Heart right ventricle (tissue), 16 donors: ENCODE measurements around the gene GPR52. TPM values are rescaled to one million over a fixed set of nuclear protein-coding genes. Genes with fewer than 3 reads are reported as not detected.

Experiments used
- ATAC-seq, 8 donors: fragments of 200-7000 bp; cut with Tn5 transposase; one replicate each; pipeline ENCODE4 v1.9.1; 2020; ENCODE audit warnings: mild to moderate bottlenecking in 8 of 8, moderate library complexity in 8 of 8, moderate number of reproducible peaks in 1 of 8
- DNase-seq, 2 donors: peaks; one replicate each; pipeline ENCODE4 v3.0.0-alpha.2; 2020
- H3K27ac ChIP-seq, 10 donors: fragments of 200-600 bp; sonication (generic) in 2 of 10; one replicate each; pipeline versions ENCODE4 v1.5.0 to v1.8.0; 2020 to 2022; ENCODE audit warnings: mild to moderate bottlenecking in 3 of 10
- H3K27me3 ChIP-seq, 7 donors: fragments of 200-600 bp; one replicate each; pipeline ENCODE4 v1.8.0; 2021 to 2022; ENCODE audit warnings: mild to moderate bottlenecking in 2 of 7
- H3K36me3 ChIP-seq, 9 donors: fragments of 200-600 bp; sonication (generic) in 1 of 9; one replicate each; pipeline versions ENCODE4 v1.5.0 to v1.8.0; 2020 to 2022; ENCODE audit warnings: mild to moderate bottlenecking in 2 of 9
- H3K4me1 ChIP-seq, 9 donors: fragments of 200-600 bp; sonication (generic) in 1 of 9; one replicate each; pipeline versions ENCODE4 v1.5.0 to v1.8.0; 2020 to 2022; ENCODE audit warnings: mild to moderate bottlenecking in 4 of 9
- H3K4me3 ChIP-seq, 10 donors: fragments of 200-600 bp; sonication (generic) in 2 of 10; one replicate each; pipeline versions ENCODE4 v1.5.0 to v1.8.0; 2020 to 2022; ENCODE audit warnings: mild to moderate bottlenecking in 7 of 10, moderate library complexity in 2 of 10
- H3K9me3 ChIP-seq, 11 donors: fragments of 200-600 bp in 10 of 11; sonication (generic) in 2 of 11; one replicate each; pipeline versions ENCODE4 v1.5.0 to v1.8.0; 2013 to 2022; ENCODE audit warnings: mild to moderate bottlenecking in 2 of 11, control low read depth in 1 of 11, moderate library complexity in 1 of 11
- CTCF ChIP-seq, 9 donors: fragments of 200-600 bp; sonication (generic) in 2 of 9; IDR thresholded peaks; one replicate each; pipeline versions ENCODE4 v1.5.0 to v1.8.0; 2021 to 2022; ENCODE audit warnings: antibody characterized with exemption in 9 of 9, mild to moderate bottlenecking in 5 of 9, moderate library complexity in 1 of 9
- WGBS, 2 donors: extraction: QIAGEN DNeasy Blood & Tissue Kit; methylation state at CpG; one replicate each; pipeline ENCODE4 v1.1.7; 2013; ENCODE audit warnings: inconsistent platforms in 1 of 2; 5-methylcytosine and 5-hydroxymethylcytosine counted together
- intact Hi-C, 10 donors: fragments of 100-400 bp; cut with DNase I; formaldehyde crosslinking; loops; one replicate each; pipeline versions ENCODE4 v1.11.1 to v1.14.2; 2022
- long read RNA-seq, 3 donors: library from polyadenylated mRNA; unstranded; transcript quantifications; one replicate each; pipeline ENCODE4 v2.0.0, GENCODE V29; 2020 to 2021
- polyA plus RNA-seq, 2 donors: library from polyadenylated mRNA; stranded (reverse); fragments of 200-250 nt; gene quantifications; one replicate each; pipeline ENCODE4 v1.2.3, GENCODE V29; 2013
- total RNA-seq, 10 donors: library from RNA; stranded (reverse); fragmentation: NEBNext Ultra II Directional in 3 of 10; extraction: Animal tissue kit (Norgen Biotek cat#: 25700) in 3 of 10; gene quantifications; one replicate each; pipeline versions ENCODE4 v1.2.1 to v1.2.4, GENCODE V29; 2021 to 2023
- donor health status: Arrhythmogenic right ventricular cardiomyopathy.
- donor health status: ischemic (EF 13 %, LVEDD 7.1; RV severe dilation, severe dysfunction).
- donor health status: healthy with polysubstance abuse.
- donor health status: DM: no; HTN: yes; CAD: no.
- donor health status: DM: no; HTN: no; CAD: no.
- donor health status: ischemic (EF 25% LVEDD 6.9; RV normal size, moderate dysfunction).
- donor health status: ischemic (EF 25% LVEDD 5.7; RV mildly dilated, moderate dysfunction).
- donor health status: healthy.
- donor health status: DM: yes; HTN: yes; CAD: no.
- donor health status: Ischemic cardiomyopathy.
- donor health status: ischemic (EF 35%, LVEDD 5.7; RV mildly dilated, moderate dysfunction).
- donor health status: nonischemic (EF 11% LVEDD 7.7; RV severe dilation, severe dysfunction).
- donor health status: DM: yes; HTN: yes; CAD: no.
- donor health status: PGD.
- donor health status: ischemic (EF 29% LVEDD 5.4; RV normal size, mild dysfunction).
- donor health status: nonischemic (EF 23%, LVEDD 6.1; RV moderate dilation, normal function).

GPR52 gene
- total RNA-seq: 1 to 10 TPM in 6 of 10 donors, under 1 TPM in 4; 0.62 to 2.9 (median 1.4) TPM
- under 1 TPM in 1 of 2 donors, not detected in 1; 0.29 TPM for polyA plus RNA-seq
- long read RNA-seq, donor 1: 0 reads
- long read RNA-seq, donor 2: 0 reads
- long read RNA-seq, donor 3: 0 reads

GRCh38 chr1:174447866-174448530 lies at the start of gene GPR52:
GPR52 (plus strand) TSS chr1:174447964; CDS start chr1:174448112, 148 bp downstream.
- peaks cover 0 to 27% (median 3%) of the 10 kb centered on the region in 9 donors for H3K4me1 ChIP-seq
- intact Hi-C loops: no loop called here
- TF ChIP-seq CTCF (IDR thresholded peaks at IDR 0.05): no peak
- H3K27ac ChIP-seq: peak within 1 kb of the TSS in 1 of 10 donors; percentile 13
- no peak within 1 kb of the TSS for H3K4me3 ChIP-seq
- peaks cover 0 to 8% (median 0%) of the 10 kb centered on the region in 11 donors for H3K9me3 ChIP-seq
- H3K27me3 ChIP-seq: no peaks in the 10 kb centered on the region
- H3K36me3 ChIP-seq: no peaks in the 10 kb centered on the region
- WGBS, 2 donors: 87 to 88% methylated on average over 11 of the region's 11 CpGs
- ATAC-seq (no peak), DNase-seq (no peak)

- no peak for ATAC-seq
These were observed 49.5 kb upstream of the GPR52 start for GRCh38 chr1:174398246-174398645.

GRCh38 chr1:174399211-174399610 lies 48.6 kb upstream of the GPR52 start:
- Histone ChIP-seq H3K4me3 (no peak overlapping the region), H3K4me1 (no peaks in the 10 kb centered on the region), H3K9me3 (peaks cover 0 to 4% (median 0%) of the 10 kb centered on the region in 11 donors), H3K36me3 (peaks cover 0 to 46% (median under 1%) of the 10 kb centered on the region in 9 donors), H3K27ac (no peak overlapping the region), H3K27me3 (no peaks in the 10 kb centered on the region)
- intact Hi-C loops: no loop called here
- 88% methylated on average over 1 of the region's 1 CpG for WGBS, 2 donors
- DNase-seq (no peak), ATAC-seq (no peak)
- TF ChIP-seq CTCF (IDR thresholded peaks at IDR 0.05): no peak

More at GRCh38 chr1:174398246-174398645, 49.5 kb upstream of the GPR52 start:
- no peaks in the 10 kb centered on the region for H3K4me1 ChIP-seq
- H3K9me3 ChIP-seq: peaks cover 0 to 14% (median 0%) of the 10 kb centered on the region in 11 donors
- H3K4me3 ChIP-seq: no peak overlapping the region
- DNase-seq: no peak
- peaks cover 0 to 56% (median 5%) of the 10 kb centered on the region in 9 donors for H3K36me3 ChIP-seq
- WGBS, 2 donors: 95 to 97% methylated on average over 4 of the region's 4 CpGs
- no peaks in the 10 kb centered on the region for H3K27me3 ChIP-seq
- intact Hi-C loops: no loop called here
- TF ChIP-seq CTCF (IDR thresholded peaks at IDR 0.05): no peak
- H3K27ac ChIP-seq: no peak overlapping the region

GRCh38 chr1:174401075-174401474 lies 46.7 kb upstream of the GPR52 start:
- 94 to 97% methylated on average over 4 of the region's 4 CpGs for WGBS, 2 donors
- intact Hi-C loops: no loop called here

More at GRCh38 chr1:174401075-174401474, 46.7 kb upstream of the GPR52 start:
- peaks cover 0 to 32% (median 0%) of the 10 kb centered on the region in 9 donors for H3K36me3 ChIP-seq
- H3K27ac ChIP-seq: no peak overlapping the region
- ATAC-seq (no peak), DNase-seq (no peak)
- H3K4me1 ChIP-seq: no peaks in the 10 kb centered on the region
- no peaks in the 10 kb centered on the region for H3K27me3 ChIP-seq
- no peak overlapping the region for H3K4me3 ChIP-seq
- no peak for TF ChIP-seq CTCF (IDR thresholded peaks at IDR 0.05)
- H3K9me3 ChIP-seq: no peaks in the 10 kb centered on the region
